ENCODE data around the gene ECHDC3. TPM values are rescaled to one million over a fixed set of nuclear protein-coding genes. Genes with fewer than 3 reads are reported as not detected.

The ECHDC3 gene
- total RNA-seq, 1 donor from 2014 or later = 13.3 TPM

- DNase-seq (ENCODE audit: low spot score) = no peak
Observed at GRCh38 chr10:11782793-11783557, 40.8 kb downstream of the ECHDC3 start.

- DNase-seq (ENCODE audit: low spot score) = no peak
Observed at GRCh38 chr10:11783558-11783865, 41.3 kb downstream of the ECHDC3 start.

DNA sequence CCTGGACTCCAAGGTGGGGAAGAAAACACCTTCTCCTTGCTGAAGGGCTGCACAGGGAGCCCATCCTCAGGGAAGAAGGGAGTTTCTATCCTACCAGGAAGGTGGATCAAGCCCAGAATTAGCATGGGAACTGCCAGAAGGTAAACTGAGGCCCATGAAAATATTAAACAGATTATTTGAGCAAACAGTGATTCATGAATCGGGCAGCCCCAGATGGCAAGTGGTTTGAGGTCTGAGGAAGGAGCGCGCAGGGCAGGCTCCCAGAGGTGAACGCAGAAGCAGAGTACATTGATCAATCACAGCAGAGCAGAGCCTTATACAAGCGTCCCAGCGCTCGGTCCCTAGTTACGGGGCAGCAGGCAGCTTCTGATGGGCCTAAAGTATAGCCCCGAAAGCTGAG is 45.2 kb downstream of the ECHDC3 start:
- no peak for DNase-seq (ENCODE audit: low spot score)

- DNase-seq (ENCODE audit: low spot score) = no peak
Observed at GRCh38 chr10:11787846-11788245, 45.7 kb downstream of the ECHDC3 start.

DNA sequence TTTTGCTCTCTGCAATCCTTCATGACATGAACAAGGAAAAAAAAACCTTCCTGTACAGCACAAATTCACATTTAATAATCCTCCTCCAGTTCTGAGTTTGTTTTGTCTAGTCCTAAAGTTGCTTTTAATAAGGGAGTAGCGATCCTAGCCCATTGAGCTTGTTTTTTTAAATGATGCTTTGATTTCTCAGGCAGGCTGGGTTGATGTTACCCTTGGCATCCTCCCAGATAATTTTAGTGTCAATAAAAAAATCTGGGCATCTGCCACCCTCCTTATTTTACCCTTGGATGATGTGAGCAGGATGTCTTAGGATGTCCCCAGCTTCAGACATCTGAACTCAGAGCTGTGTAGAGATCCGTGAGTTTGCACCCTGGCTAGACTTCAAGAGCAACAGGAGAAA is 47.1 kb downstream of the ECHDC3 start:
- no peak for DNase-seq (ENCODE audit: low spot score)

GRCh38 chr10:11789956-11790355 is 47.8 kb downstream of the ECHDC3 start:
- no peak for DNase-seq (ENCODE audit: low spot score)

DNA sequence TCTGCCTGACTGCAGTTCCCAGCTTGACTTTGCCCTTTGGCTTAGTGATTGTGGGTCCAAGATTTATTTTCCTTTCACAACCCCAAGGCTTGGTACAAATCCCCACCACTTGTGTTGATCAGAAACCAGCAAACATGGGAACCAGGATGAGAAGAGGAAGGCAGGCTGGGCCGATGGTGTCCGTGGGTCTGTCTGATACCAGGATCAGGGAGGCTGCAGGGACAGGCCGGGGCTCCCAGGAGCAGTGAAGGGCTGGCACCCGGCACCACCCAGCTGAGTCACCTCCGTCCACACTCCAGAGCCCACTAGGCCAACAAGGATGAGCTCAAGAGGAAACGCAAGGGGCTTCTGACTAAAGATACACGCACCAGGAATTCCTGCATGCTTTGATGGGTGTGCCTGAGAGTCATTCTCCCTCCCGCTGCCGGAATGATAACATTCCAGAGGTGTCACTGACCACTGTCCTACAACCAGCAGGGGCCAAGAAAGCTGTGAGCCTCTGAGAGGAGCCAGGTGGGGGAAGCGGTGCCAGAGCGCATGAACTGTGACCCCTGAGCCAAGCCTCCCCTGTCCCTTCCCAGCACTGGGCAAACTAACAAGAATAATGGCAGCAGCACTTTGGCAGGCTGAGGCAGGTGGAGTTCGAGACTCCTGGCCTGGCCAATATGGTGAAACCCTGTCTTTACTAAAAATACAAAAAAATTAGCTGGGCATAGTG is 51.7 kb downstream of the ECHDC3 start:
- DNase-seq (ENCODE audit: low spot score) = no peak

DNA sequence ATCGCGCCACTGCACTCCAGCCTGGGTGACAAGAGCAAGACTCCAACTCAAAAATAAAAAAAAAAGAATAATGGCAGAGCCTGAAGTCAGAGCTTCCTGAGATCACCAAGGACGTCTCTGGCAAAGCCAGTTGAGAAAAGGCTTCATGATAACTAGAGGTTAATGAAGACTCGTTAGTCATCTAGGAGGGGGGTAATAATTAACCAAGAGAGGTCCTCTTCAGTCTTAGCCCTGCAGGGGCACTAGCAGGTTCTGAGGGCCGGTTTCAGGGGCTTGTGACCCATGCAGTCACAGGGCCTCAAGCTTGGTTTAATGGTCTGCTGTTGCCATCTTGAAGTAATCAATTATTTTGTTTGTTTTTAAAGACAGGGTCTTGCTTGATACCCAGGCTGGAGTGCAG is 52.4 kb downstream of the ECHDC3 start:
- DNase-seq (ENCODE audit: low spot score) = no peak

DNA sequence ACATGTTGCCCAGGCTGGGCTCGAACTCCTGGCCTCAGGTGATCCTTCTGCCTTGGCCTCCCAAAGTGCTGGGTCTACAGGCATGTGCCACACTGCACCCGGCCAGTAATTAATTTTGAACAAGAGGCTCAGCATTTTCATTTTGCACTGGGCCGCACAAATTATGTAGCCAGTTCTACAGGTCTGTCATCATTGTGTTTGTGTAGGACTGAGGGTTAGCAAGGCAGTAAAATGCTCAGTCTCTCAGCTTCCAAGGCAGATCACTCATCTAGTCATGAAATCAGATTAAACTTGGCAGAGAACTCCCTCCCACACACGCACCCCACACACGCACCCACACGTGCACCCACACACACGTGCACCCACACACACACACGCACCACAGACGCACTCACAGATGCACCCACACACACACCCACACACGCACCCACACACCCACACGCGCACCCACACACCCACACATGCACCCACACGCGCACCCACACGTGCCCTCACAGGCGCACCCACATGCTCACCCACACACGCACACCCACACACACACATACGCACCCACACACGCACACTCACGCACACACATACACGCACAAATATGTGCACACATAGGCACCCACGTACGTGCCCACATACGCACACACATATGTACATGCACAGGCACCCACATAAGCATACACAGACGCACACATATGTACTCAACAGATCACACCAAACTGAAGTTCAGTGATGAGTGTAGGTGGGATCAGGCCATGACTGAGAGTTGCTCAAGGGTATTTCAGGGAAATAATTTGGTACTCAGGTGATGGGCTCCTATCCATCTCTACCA is 53.1 kb downstream of the ECHDC3 start:
- DNase-seq (ENCODE audit: low spot score) = no peak

- DNase-seq (ENCODE audit: low spot score) = no peak
Observed at GRCh38 chr10:11796474-11796873, 54.3 kb downstream of the ECHDC3 start.

DNA sequence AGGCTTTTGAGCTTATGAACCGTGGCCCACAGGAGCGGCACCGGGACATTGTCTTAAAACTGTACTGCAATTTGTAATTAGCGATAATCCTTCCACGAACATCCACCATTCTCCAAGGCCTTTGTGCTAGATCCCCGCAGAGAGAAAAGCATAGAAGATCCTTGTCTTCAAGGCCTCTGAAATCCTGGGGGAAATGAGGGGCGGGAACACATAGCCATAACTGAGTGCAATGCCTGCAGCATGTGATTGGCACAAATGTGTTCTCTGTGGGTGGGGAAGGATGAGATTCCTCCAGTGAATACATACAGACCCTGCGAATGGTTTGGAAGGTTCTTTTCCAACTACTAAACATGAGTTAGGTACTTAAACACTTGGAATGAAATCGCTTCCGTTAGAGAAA is 55.1 kb downstream of the ECHDC3 start:
- DNase-seq (ENCODE audit: low spot score) = no peak

DNA sequence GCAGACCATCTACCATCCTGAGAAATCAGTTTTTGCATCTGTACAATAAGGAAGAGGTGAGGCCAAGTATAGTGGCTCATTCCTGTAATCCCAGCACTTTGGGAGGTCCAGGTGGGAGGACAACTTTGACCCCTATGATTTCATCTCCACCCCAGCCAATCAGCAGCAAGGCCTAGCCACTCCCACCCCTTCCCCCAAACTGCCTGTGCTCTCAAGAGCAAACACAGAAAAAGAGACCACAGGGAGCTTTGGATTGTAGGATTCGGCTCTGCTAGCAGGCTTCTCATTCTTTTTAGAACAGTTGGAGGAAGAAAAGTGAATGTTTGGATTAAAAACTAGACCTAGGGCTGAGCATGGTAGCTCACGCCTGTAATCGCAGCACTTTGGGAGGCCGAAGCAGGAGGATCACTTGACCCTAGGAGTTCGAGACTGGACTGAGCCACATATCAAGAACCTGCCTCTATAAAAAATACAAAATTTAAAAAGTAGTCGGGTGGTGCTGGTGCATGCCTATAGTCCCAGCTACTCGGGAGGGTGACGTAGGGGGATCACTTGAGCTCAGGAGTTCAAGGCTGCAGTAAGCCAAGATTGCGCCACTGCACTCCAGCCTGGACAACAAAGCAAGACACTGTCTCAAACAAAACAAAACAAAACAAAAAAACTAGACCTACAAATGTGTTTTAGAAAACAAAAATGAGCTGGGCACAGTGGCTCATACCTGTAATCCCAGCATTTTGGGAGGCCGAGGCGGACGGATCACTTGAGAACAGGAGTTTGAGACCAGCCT is 55.9 kb downstream of the ECHDC3 start:
- no peak for DNase-seq (ENCODE audit: low spot score)

GRCh38 chr10:11798845-11799735 is 56.9 kb downstream of the ECHDC3 start:
- DNase-seq (ENCODE audit: low spot score) = no peak

GRCh38 chr10:11799736-11800080 is 57.5 kb downstream of the ECHDC3 start:
- DNase-seq (ENCODE audit: low spot score) = no peak

DNA sequence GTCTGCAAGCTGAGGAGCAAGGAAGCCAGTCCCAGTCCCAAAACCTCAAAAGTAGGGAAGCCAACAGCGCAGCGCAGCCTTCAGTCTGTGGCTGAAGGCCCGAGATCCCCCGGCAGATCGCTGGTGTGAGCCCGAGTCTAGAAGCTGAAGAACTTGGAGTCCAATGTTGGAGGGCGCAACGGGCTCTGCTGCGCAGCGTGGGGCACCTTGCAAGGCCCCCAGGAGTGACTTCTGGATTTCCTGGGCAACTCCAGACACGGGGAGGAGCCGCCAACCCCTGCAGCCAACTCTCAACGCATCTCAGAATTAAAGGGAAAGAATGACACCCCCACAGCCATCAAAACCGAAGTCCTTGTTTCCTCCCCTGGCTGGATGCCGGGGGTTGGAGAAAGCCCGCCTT is 62.2 kb downstream of the ECHDC3 start:
- no peak for DNase-seq (ENCODE audit: low spot score)

DNA sequence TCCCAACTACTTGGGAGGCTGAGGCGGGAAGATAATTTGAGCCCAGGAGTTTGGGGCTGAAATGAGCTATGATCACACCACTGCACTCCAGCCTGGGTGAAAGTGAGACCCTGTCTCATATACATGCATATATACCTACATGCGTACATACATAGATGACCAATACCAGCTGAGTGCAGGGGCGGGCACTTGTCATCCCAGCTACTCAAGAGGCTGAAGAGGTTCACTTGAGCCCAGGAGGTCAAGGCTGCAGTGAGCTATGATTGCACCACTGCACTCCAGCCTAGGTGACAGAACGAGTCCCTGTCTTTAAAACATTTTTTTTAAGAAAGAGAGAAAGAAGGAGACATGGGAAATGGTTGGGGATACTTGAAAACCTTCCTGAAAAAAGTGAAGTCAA is 63.6 kb downstream of the ECHDC3 start:
- no peak for DNase-seq (ENCODE audit: low spot score)

DNA sequence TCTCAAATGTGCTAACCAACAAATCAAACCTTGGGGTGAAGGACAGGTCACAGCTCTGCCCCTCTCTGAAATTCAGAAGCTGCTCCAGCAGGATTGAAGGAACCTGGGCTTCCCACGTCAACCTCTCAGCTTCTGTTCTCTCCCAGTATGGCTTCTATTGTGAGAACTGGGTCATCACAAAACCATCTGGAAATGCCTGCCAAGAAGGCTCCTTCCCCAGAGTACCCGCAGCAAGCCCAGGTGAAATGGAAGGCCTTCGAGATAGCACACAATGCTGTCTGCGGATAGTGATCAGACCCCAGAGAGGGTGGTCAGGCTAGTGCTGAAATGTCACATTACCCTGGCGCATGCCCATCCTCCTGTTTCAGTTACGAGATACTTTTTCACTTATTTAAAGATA is 64.5 kb downstream of the ECHDC3 start:
- DNase-seq (ENCODE audit: low spot score) = no peak

DNA sequence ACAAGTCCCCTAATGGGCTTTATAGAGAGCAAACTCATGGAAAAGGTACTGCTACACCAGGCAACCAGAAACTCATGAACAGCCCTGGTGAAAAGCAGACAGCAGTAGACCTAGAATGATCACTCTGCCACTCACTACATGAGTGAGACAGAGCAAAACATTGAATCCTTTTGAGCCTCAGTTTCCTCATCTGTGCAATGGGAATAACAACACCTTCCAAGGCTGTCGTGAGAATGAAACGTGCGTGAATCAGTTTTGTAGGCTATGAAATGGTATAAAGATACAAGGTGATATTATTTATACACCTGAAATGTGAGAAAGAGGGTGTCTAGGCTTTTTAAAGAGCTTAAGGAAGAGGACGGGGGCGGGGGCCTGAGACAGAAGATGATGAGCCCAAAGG is 66.6 kb downstream of the ECHDC3 start:
- no peak for DNase-seq (ENCODE audit: low spot score)

DNA sequence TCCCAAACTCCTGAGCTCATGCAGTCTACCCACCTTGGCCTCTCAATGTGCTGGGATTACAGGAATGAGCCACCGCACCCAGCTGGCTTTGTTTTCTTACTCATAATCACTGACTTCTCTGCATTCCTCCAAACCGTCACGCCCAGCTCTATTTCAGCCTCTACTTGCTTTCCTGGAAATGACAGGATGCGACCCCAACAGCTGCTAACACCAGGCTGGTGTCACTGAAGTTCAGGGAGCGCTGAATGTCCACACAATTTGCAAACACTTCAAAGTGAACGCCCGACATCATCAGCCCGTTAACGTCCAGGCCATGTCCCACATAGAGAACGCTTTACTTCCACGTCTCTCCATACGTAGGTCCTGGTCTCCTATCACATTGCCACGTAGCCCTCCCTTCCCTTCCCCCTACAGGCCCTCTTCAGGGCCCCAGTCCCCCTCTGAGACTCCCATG is 68.2 kb downstream of the ECHDC3 start:
- no peak for DNase-seq (ENCODE audit: low spot score)

GRCh38 chr10:11810973-11811372 is 68.8 kb downstream of the ECHDC3 start:
- DNase-seq (ENCODE audit: low spot score) = no peak

GRCh38 chr10:11813177-11813576 is 71.0 kb downstream of the ECHDC3 start:
- DNase-seq (ENCODE audit: low spot score) = no peak
